GM10266 (cell line): ENCODE results near the gene CHD2.

ENCODE experiments used
- DNase-seq: peaks from one replicate; pipeline ENCODE4 v3.0.0; 2012; ENCODE audit errors: extremely low spot score
- TF ChIP-seq, protein P1 (sequence below): IDR thresholded peaks from 2 replicates; pipeline ENCODE4 v1.5.1; 2012; ENCODE audit warnings: mild to moderate bottlenecking, low read depth; ENCODE audit not compliant: control insufficient read depth, insufficient read depth; ENCODE audit errors: missing control alignments

Gene CHD2

DNA sequence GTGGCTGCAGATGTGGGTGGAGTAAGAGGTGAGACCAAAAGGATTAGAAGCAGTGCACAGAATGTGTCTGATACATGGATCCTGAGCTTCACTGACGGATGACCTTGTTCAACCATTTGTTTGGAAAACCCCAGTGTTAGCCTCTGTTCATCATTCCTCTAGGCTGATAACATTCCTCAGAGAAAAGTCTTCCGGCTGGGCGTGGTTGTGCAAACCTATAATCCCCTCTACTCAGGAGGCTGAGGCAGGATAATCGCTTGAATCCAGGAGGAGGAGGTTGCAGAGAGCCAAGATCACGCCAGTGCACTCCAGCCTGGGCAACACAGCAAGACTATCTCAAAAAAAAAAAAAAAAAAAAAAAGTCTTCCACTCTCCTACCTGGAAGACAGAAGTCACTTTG lies 23.1 kb upstream of the CHD2 start:
- TF ChIP-seq, protein P1, sequence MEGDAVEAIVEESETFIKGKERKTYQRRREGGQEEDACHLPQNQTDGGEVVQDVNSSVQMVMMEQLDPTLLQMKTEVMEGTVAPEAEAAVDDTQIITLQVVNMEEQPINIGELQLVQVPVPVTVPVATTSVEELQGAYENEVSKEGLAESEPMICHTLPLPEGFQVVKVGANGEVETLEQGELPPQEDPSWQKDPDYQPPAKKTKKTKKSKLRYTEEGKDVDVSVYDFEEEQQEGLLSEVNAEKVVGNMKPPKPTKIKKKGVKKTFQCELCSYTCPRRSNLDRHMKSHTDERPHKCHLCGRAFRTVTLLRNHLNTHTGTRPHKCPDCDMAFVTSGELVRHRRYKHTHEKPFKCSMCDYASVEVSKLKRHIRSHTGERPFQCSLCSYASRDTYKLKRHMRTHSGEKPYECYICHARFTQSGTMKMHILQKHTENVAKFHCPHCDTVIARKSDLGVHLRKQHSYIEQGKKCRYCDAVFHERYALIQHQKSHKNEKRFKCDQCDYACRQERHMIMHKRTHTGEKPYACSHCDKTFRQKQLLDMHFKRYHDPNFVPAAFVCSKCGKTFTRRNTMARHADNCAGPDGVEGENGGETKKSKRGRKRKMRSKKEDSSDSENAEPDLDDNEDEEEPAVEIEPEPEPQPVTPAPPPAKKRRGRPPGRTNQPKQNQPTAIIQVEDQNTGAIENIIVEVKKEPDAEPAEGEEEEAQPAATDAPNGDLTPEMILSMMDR = no peak
- DNase-seq = no peak

DNA sequence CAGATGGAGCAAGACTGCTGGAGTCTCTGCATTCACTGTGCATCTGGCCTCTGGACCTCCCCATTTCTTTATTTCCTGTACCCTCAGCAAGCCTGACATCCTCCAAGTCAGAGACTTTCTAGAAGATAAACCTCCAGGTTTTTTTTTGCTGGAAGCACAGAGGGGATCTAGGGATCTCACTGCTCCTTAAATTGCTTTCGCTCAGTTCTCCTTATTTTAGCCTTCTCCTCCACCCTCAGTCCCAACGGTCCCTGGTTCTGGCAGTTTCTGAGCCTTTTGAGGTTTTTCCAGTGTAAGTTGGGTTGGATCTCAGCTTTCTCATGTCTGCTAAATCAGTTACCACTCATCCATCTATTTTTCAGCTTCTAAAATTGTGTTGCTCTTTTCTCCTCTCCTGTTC lies 22.7 kb upstream of the CHD2 start:
- TF ChIP-seq, protein P1 = no peak
- DNase-seq = no peak

DNA sequence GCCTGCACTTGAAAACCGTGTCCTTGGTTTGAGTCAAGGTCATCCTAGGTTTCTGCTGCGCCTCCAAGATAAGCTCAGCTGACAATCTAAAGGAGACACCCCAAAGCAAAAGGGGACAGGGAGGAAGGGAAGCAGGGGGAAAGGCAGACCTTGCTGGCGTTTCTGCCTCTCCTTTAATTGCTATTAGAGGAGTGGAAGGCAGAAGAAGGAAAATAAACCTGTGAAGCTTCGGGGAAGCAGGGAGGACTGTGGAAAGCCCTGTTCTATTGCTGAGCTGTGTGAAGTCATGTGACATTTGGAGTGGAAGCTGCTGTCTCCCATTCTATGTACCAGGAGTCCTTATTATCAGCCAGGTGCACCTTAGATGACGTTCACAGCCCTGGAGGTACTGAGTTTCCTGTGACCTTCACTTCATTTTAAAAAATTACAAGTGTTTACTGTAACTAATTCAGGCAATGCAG lies 21.5 kb upstream of the CHD2 start:
- no peak for DNase-seq
- TF ChIP-seq, protein P1 = no peak

DNA sequence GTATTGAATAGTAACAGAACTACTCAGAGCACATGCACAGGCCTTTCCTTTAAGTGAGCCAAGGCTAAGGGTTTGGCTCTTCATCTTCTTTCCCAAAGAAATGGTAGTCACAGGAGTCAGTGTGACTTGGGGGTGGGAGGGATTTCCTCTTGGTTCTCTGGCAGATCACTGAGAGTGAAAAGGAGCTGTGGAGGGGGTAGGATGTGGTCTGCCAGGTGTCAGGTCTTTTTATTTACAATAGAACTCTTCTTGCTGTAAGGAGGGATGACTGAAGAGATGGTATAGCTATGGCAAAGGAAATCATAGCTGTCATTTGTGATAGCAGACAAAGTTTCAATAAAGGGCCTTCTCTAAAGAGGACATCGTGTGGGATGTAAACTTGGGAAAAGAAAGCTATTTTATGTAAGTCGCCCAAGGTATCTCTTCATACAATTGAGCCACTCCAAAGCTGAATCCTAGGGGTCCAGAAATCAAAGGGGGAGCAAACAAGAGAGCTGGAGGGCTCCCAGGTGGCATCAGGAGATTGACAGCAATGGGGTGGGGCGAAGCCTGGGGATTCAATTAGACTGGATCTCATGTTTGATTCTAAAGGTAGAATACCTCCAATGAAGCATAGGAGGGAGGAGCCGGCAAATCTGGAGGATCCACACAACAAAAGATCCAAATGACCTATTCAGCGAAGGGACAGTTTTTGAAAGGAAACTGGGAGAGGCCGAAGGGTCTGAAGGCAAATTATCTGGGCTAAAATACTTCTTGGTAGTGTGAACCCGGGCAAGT lies 20.0 kb upstream of the CHD2 start:
- no peak for DNase-seq
- TF ChIP-seq, protein P1 = no peak

DNA sequence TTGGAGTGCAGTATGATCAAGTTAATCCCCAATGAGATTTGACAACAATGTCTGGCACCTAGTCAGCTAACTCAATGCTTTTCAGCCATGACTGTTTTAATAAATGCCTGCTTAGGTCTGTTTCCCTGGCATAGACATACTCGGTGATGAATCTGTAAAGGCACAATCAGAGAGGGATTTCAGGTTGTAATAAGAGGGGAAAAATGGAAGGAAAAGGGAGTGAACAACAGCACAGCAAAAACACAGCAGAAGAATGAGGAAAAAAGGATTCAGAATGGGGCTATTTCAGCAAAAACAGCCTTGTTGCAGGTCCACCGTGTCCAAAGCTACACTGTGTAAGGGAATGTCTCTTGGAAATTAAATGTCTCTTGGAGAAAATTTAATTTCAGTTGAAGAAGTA lies 19.3 kb upstream of the CHD2 start:
- TF ChIP-seq, protein P1 = no peak
- no peak for DNase-seq

DNA sequence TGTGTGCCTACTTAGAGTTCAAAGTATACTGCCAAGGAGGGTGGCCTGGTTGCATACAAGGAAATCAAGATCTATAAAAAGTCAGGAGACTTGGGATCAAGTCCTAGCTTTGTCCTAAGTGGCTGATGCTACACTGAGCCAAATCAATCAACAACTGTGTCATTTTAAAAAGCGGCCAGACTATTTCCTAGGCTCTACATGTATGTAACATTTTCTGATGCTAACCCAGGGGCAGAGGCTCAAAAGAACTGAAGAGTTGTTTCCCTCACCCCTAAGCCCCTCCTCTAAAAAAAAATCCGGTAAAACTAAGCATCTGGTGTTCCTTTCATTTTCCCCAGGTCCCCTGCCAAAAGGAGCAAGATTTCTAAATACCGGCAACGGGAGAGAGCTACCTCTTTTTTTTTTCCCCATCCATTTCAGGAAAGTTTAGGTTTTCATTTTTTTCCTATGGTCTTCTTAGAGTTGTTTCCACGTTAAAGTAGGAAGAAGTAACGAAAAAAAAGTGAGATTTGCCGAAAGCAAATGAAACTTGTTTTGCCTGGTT lies 18.8 kb upstream of the CHD2 start:
- DNase-seq = no peak
- TF ChIP-seq, protein P1 = no peak

DNA sequence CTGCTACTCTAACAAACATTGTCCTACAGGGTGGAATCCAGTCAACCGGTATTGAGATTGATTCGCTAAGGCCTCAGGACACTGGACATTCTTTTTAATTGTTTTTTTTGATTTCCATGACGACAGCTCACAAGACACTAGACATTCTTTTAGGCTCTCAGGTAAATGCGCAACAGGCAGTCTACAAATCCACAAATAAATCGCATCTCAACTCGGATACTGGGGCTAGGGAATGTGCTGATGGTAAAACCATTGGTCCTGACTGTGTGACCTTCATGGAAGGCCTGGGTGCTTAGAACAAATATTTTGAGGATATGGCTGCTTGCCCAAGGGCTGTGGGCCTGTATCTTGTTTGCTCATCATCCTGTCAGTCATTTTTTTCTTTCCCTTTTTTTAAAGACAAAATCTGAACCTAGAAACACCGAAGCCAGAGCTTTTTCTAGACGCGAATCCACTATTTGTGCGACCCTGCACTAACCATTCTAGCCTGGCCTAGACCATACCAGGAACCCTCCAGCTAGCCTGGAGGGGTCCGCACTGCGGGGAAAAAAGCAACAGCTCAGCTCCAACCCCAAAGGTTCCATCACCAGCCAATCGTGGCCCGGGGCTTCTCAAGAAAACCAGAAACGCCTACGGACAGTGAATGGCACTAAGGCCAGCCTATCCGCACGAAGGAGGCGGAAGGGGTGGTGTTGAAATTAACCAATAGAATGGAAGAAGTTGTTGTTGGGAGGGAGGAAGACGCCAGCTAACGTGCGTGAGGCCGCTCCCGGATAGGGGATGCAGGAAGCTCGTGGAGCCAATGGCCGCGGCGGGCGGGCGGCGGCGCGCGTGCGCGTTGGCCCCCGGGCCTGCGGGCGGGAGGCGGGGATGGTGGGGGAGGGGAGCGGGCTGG lies 18.1 kb upstream of the CHD2 start:
- TF ChIP-seq, protein P1 = no peak

More for the DNA sequence above, 18.1 kb upstream of the CHD2 start:
- DNase-seq = peak; percentile 99
